Neutrophil (primary cell): ENCODE results near the gene WNT5A.

Experiments used
- H3K27ac ChIP-seq: fragments of 200-600 bp; sonication (generic); 2 replicates; pipeline ENCODE4 v1.5.1; 2016; ENCODE audit warnings: mild to moderate bottlenecking, moderate library complexity
- H3K27me3 ChIP-seq: fragments of 200-600 bp; sonication (generic); 2 replicates; pipeline ENCODE4 v1.6.0; 2016; ENCODE audit warnings: mild to moderate bottlenecking
- H3K36me3 ChIP-seq: fragments of 200-600 bp; sonication (generic); 2 replicates; pipeline ENCODE4 v1.5.1; 2017
- H3K4me1 ChIP-seq, 2 experiments: fragments of 200-600 bp in 1 of 2; sonication (generic) in 1 of 2; 1 replicate in 1 of 2; 2 replicates in 1 of 2; pipeline versions ENCODE4 v1.5.1 to v1.6.1; 2013 to 2016; ENCODE audit warnings: low read depth in 1 of 2, low read length in 1 of 2, mild to moderate bottlenecking in 1 of 2, moderate library complexity in 1 of 2; ENCODE audit not compliant: control insufficient read depth in 1 of 2, insufficient read depth in 1 of 2
- H3K4me3 ChIP-seq, 2 experiments: fragments of 200-600 bp in 1 of 2; sonication (generic) in 1 of 2; 1 replicate in 1 of 2; 2 replicates in 1 of 2; pipeline ENCODE4 v1.5.1; 2013 to 2016; ENCODE audit warnings: low read depth in 1 of 2, low read length in 1 of 2, mild to moderate bottlenecking in 1 of 2, moderate library complexity in 1 of 2
- H3K9me3 ChIP-seq: fragments of 200-600 bp; sonication (generic); 2 replicates; pipeline ENCODE4 v1.5.1; 2016
- CTCF ChIP-seq: fragments of 200-600 bp; sonication (generic); IDR thresholded peaks from 2 replicates; pipeline ENCODE4 v1.5.1; 2016; ENCODE audit warnings: antibody characterized with exemption

Gene WNT5A

GRCh38 chr3:55526332-55527030 is 39.4 kb upstream of the WNT5A start:
- Histone ChIP-seq H3K27me3 (no peaks in the 10 kb centered on the region), H3K4me1 (no peaks in the 10 kb centered on the region), H3K36me3 (no peaks in the 10 kb centered on the region), H3K27ac (no peak overlapping the region), H3K9me3 (no peaks in the 10 kb centered on the region), H3K4me3 (no peak overlapping the region)
- TF ChIP-seq CTCF: no peak

GRCh38 chr3:55525436-55525835 is 38.3 kb upstream of the WNT5A start:
- no peaks in the 10 kb centered on the region for H3K9me3 ChIP-seq
- no peak for TF ChIP-seq CTCF
- H3K4me3 ChIP-seq: no peak overlapping the region

GRCh38 chr3:55524565-55525244 is 37.6 kb upstream of the WNT5A start:
- Histone ChIP-seq H3K36me3 (no peaks in the 10 kb centered on the region), H3K9me3 (no peaks in the 10 kb centered on the region), H3K27ac (no peak overlapping the region), H3K27me3 (no peaks in the 10 kb centered on the region), H3K4me3 (no peak overlapping the region), H3K4me1 (no peaks in the 10 kb centered on the region)
- no peak for TF ChIP-seq CTCF

More at GRCh38 chr3:55525436-55525835, 38.3 kb upstream of the WNT5A start:
- no peaks in the 10 kb centered on the region for H3K27me3 ChIP-seq
- H3K27ac ChIP-seq: no peak overlapping the region
- no peaks in the 10 kb centered on the region for H3K4me1 ChIP-seq
- no peaks in the 10 kb centered on the region for H3K36me3 ChIP-seq

- no peaks in the 10 kb centered on the region for H3K9me3 ChIP-seq
- H3K27ac ChIP-seq: no peak overlapping the region
- no peak overlapping the region for H3K4me3 ChIP-seq
- no peaks in the 10 kb centered on the region for H3K27me3 ChIP-seq
- TF ChIP-seq CTCF: no peak
- H3K36me3 ChIP-seq: no peaks in the 10 kb centered on the region
- H3K4me1 ChIP-seq: no peaks in the 10 kb centered on the region
Measured at GRCh38 chr3:55523471-55523870, 36.4 kb upstream of the WNT5A start.

GRCh38 chr3:55521738-55522421 is 34.8 kb upstream of the WNT5A start:
- Histone ChIP-seq H3K36me3 (no peaks in the 10 kb centered on the region), H3K4me3 (no peak overlapping the region), H3K27me3 (no peaks in the 10 kb centered on the region), H3K4me1 (no peaks in the 10 kb centered on the region), H3K9me3 (no peaks in the 10 kb centered on the region), H3K27ac (no peak overlapping the region)
- no peak for TF ChIP-seq CTCF
